Astrocyte (in vitro differentiated cells and primary cell): ENCODE measurements around the gene VSTM2L. TPM values are rescaled to one million over a fixed set of nuclear protein-coding genes. Genes with fewer than 3 reads are reported as not detected.
A peak's percentile ranks its signal among the peaks of the same experiment; 100 is the strongest.

Experiments
- DNase-seq: peaks from one replicate; pipeline ENCODE4 v3.0.0-alpha.2; 2010; ENCODE audit warnings: low read depth
- FAIRE-seq: peaks from 2 replicates; lab custom pipeline; 2011; peaks lifted over from hg19 to GRCh38; lab: Jason Lieb, UNC
- H2AFZ ChIP-seq: 2 replicates; pipeline ENCODE4 v1.6.0; 2012; ENCODE audit warnings: low read depth, low read length, inconsistent platforms
- H3K27ac ChIP-seq: 2 replicates; pipeline ENCODE4 v1.5.1; 2011; ENCODE audit warnings: low read depth, low read length, inconsistent platforms
- H3K27me3 ChIP-seq: 2 replicates; pipeline ENCODE4 v1.6.0; 2011; ENCODE audit warnings: low read length, inconsistent platforms; ENCODE audit not compliant: insufficient read depth
- H3K36me3 ChIP-seq: 2 replicates; pipeline ENCODE4 v1.5.1; 2011; ENCODE audit warnings: low read length, inconsistent platforms; ENCODE audit not compliant: insufficient read depth
- H3K4me1 ChIP-seq: 2 replicates; pipeline ENCODE4 v1.5.1; 2011; ENCODE audit warnings: low read length, inconsistent platforms; ENCODE audit not compliant: insufficient read depth
- H3K4me2 ChIP-seq: 2 replicates; pipeline ENCODE4 v1.6.0; 2012; ENCODE audit warnings: low read length, inconsistent platforms
- H3K4me3 ChIP-seq: 2 replicates; pipeline ENCODE4 v1.5.1; 2011; ENCODE audit warnings: low read depth, mild to moderate bottlenecking, low read length, inconsistent platforms; ENCODE audit not compliant: insufficient read depth
- H3K79me2 ChIP-seq: 2 replicates; pipeline ENCODE4 v1.6.0; 2012; ENCODE audit warnings: mild to moderate bottlenecking, low read length, inconsistent platforms; ENCODE audit not compliant: insufficient read depth
- H3K9ac ChIP-seq: 2 replicates; pipeline ENCODE4 v1.6.0; 2012; ENCODE audit warnings: mild to moderate bottlenecking, low read length, inconsistent platforms
- H3K9me3 ChIP-seq: 2 replicates; pipeline ENCODE4 v1.5.1; 2012; ENCODE audit warnings: low read depth, mild to moderate bottlenecking, low read length, inconsistent platforms; ENCODE audit not compliant: insufficient read depth
- H4K20me1 ChIP-seq: 2 replicates; pipeline ENCODE4 v1.6.0; 2012; ENCODE audit warnings: low read length, inconsistent platforms; ENCODE audit not compliant: insufficient read depth
- H3K27ac Mint-ChIP-seq: one replicate; pipeline ENCODE4 v1.8.0; 2021; ENCODE audit warnings: mild to moderate bottlenecking, mixed read lengths; ENCODE audit not compliant: unreplicated experiment
- H3K27me3 Mint-ChIP-seq: one replicate; pipeline ENCODE4 v1.8.0; 2021; ENCODE audit warnings: low read depth, mixed read lengths; ENCODE audit not compliant: unreplicated experiment
- H3K36me3 Mint-ChIP-seq: one replicate; pipeline ENCODE4 v1.8.0; 2021; ENCODE audit warnings: low read depth, mixed read lengths; ENCODE audit not compliant: unreplicated experiment
- H3K4me1 Mint-ChIP-seq: one replicate; pipeline ENCODE4 v1.8.0; 2021; ENCODE audit warnings: low read depth, mixed read lengths; ENCODE audit not compliant: unreplicated experiment
- H3K4me3 Mint-ChIP-seq: one replicate; pipeline ENCODE4 v1.8.0; 2021; ENCODE audit warnings: mild to moderate bottlenecking, moderate library complexity, mixed read lengths; ENCODE audit not compliant: unreplicated experiment
- H3K9me3 Mint-ChIP-seq: one replicate; pipeline ENCODE4 v1.8.0; 2021; ENCODE audit warnings: mild to moderate bottlenecking, mixed read lengths; ENCODE audit not compliant: unreplicated experiment
- EZH2 ChIP-seq: IDR thresholded peaks from 2 replicates; pipeline ENCODE4 v1.6.1; 2012; ENCODE audit warnings: mild to moderate bottlenecking, low read length, inconsistent platforms; ENCODE audit not compliant: insufficient read depth
- total RNA-seq: library from RNA; stranded (reverse); gene quantifications from 2 replicates; pipeline ENCODE4 v1.2.1, GENCODE V29; 2021
- TF ChIP-seq, protein P1 (sequence below): IDR thresholded peaks from 2 replicates; pipeline ENCODE4 v1.5.1; 2011; ENCODE audit warnings: low read depth, mild to moderate bottlenecking, inconsistent platforms, low read length, moderate library complexity; ENCODE audit not compliant: insufficient read depth

Gene VSTM2L
- total RNA-seq, 1 donor from 2014 or later = 18.5 TPM

DNA sequence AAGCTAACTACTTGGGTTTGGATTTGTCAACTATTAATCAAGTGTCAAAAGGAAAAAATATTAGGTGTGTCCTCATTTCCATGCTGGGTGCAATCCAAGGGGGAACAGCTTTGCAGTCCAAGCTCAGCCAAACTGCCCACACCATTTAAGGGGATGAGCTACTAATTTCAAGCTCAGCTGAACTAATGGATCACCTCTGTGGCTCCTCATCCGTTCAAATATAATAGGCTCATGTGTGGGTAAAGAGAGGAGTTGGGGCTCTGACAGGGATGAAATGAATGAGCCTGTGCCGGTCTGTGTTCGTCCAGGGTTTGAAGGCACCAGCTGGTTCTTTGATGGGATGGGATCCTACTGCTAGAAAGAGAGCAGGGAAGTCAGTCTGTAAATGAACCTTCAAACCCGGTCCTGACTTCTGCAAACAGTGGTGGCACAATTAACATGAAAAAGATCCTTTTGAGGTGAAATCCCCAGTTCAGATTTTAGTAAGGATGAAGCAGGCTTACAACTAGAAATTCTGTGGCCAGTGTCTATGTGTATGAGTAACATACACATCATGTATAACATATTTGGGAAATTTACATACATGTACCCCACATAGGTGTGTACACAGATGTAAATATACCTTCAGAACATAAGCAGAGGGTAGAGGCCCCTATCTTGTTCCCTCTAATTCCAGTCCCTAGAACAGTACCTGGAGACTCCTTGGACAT is 88.4 kb downstream of the VSTM2L start:
- Mint-ChIP-seq H3K9me3 (no peaks in the 10 kb centered on the region), H3K4me1 (peaks cover 47% of the 10 kb centered on the region), H3K27ac (peak overlapping the region; percentile 22), H3K4me3 (no peak overlapping the region), H3K36me3 (peaks cover 13% of the 10 kb centered on the region), H3K27me3 (no peaks in the 10 kb centered on the region)
- Histone ChIP-seq H3K4me1 (peaks cover 58% of the 10 kb centered on the region), H3K4me3 (peak overlapping the region; percentile 27), H4K20me1 (peaks cover 19% of the 10 kb centered on the region), H3K27me3 (no peaks in the 10 kb centered on the region), H3K79me2 (no peaks in the 10 kb centered on the region), H3K36me3 (no peaks in the 10 kb centered on the region), H3K27ac (peak overlapping the region; percentile 26), H3K9ac (peak overlapping the region; percentile 41), H3K9me3 (no peaks in the 10 kb centered on the region), H3K4me2 (peak overlapping the region; percentile 73), H2AFZ (no peak overlapping the region)
- no peak for DNase-seq
- no peak for FAIRE-seq
- no peak for TF ChIP-seq EZH2
- TF ChIP-seq, protein P1, sequence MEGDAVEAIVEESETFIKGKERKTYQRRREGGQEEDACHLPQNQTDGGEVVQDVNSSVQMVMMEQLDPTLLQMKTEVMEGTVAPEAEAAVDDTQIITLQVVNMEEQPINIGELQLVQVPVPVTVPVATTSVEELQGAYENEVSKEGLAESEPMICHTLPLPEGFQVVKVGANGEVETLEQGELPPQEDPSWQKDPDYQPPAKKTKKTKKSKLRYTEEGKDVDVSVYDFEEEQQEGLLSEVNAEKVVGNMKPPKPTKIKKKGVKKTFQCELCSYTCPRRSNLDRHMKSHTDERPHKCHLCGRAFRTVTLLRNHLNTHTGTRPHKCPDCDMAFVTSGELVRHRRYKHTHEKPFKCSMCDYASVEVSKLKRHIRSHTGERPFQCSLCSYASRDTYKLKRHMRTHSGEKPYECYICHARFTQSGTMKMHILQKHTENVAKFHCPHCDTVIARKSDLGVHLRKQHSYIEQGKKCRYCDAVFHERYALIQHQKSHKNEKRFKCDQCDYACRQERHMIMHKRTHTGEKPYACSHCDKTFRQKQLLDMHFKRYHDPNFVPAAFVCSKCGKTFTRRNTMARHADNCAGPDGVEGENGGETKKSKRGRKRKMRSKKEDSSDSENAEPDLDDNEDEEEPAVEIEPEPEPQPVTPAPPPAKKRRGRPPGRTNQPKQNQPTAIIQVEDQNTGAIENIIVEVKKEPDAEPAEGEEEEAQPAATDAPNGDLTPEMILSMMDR = no peak

DNA sequence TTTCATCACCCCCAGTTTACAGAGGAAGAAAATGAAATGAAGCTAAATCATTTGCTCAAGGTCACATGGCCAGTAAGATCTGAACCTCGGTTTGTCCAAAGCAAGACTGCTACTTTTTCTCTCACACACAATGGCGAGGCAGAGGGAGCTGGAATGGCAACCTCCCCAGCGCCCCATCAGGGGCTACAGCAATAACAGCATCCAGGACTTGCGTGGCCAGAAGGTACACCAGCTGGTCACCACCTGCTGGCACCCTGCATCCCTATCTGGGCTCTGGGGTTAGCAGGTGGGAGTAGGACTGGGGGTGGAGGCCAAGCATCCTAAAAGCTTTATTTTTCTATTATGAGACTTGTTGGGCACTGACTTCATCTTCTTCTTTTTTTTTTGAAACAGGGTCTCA is 89.0 kb downstream of the VSTM2L start:
- Mint-ChIP-seq H3K9me3 (no peaks in the 10 kb centered on the region), H3K4me1 (peaks cover 47% of the 10 kb centered on the region), H3K27ac (no peak overlapping the region), H3K36me3 (peaks cover 14% of the 10 kb centered on the region), H3K4me3 (no peak overlapping the region), H3K27me3 (no peaks in the 10 kb centered on the region)
- Histone ChIP-seq H3K9ac (no peak overlapping the region), H3K36me3 (peaks cover 4% of the 10 kb centered on the region), H3K9me3 (no peaks in the 10 kb centered on the region), H3K4me2 (no peak overlapping the region), H3K27ac (no peak overlapping the region), H3K27me3 (no peaks in the 10 kb centered on the region), H3K4me3 (no peak overlapping the region), H2AFZ (no peak overlapping the region), H3K79me2 (no peaks in the 10 kb centered on the region), H3K4me1 (peaks cover 56% of the 10 kb centered on the region), H4K20me1 (peaks cover 19% of the 10 kb centered on the region)
- TF ChIP-seq EZH2 = no peak
- TF ChIP-seq, protein P1 = no peak
- DNase-seq (no peak), FAIRE-seq (no peak)

DNA sequence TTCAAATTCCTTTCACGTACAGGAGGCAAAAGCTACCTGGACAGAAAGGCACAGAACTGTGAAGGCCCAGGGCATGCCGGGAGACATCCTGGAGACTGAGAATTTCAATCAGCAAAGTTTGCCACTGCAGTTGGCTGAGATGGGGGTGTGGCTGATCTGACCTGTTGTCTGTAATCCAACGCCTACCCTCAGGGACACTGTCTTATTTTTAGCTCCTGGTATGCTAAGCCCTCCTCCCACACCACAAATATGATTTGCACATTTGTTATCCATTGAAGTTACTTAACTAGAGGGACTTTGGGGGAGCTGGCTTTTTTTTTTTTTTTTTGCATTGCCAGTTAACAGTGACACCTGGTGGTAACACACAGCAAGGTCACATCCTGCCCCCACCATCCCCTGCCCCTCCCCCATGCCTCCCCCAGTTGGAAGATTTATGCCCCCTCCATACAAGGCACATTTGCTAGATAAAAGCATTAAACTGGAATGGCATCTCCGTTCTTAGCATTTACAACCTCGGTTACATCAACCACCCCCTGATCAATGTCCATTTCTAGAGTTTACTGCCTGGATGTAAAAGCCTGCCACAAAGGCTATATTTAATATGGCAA is 90.0 kb downstream of the VSTM2L start:
- peak; percentile 54 for FAIRE-seq
- Histone ChIP-seq H2AFZ (no peak overlapping the region), H3K4me3 (no peak overlapping the region), H3K4me1 (peaks cover 51% of the 10 kb centered on the region), H3K9me3 (no peaks in the 10 kb centered on the region), H3K36me3 (peaks cover 5% of the 10 kb centered on the region), H4K20me1 (peaks cover 19% of the 10 kb centered on the region), H3K27ac (no peak overlapping the region), H3K9ac (no peak overlapping the region), H3K79me2 (no peaks in the 10 kb centered on the region), H3K4me2 (peak overlapping the region; percentile 28), H3K27me3 (no peaks in the 10 kb centered on the region)
- Mint-ChIP-seq H3K4me1 (peaks cover 47% of the 10 kb centered on the region), H3K36me3 (peaks cover 16% of the 10 kb centered on the region), H3K27ac (no peak overlapping the region), H3K4me3 (no peak overlapping the region), H3K27me3 (no peaks in the 10 kb centered on the region), H3K9me3 (no peaks in the 10 kb centered on the region)
- DNase-seq = peak; percentile 86
- TF ChIP-seq EZH2 = no peak
- TF ChIP-seq, protein P1 = no peak
